Activated CD4-positive, CD25-positive, alpha-beta regulatory T cell treated with anti-CD3 and anti-CD28 coated beads, Interleukin-2, amount 50 U/mL, for 72 hours (primary cell): ENCODE measurements around the gene SLFNL1.

Experiments used
- DNase-seq: peaks from one replicate; pipeline ENCODE4 v3.0.0; 2021

Gene SLFNL1

GRCh38 chr1:40985161-40985560, 36.4 kb downstream of the SLFNL1 start:
- no peak for DNase-seq

- DNase-seq, result no peak
Observed at GRCh38 chr1:40984531-40984930, 37.0 kb downstream of the SLFNL1 start.

GRCh38 chr1:40984066-40984465, 37.5 kb downstream of the SLFNL1 start:
- no peak for DNase-seq

- DNase-seq, result no peak
Observed at GRCh38 chr1:40983286-40983685, 38.2 kb downstream of the SLFNL1 start.

- DNase-seq, result no peak
Observed at GRCh38 chr1:40982721-40983120, 38.8 kb downstream of the SLFNL1 start.

- DNase-seq, result no peak
Observed at GRCh38 chr1:40981691-40982448, 39.7 kb downstream of the SLFNL1 start.

- DNase-seq, result peak; percentile 41
Observed at GRCh38 chr1:40980453-40981121, 40.9 kb downstream of the SLFNL1 start.

GRCh38 chr1:40980068-40980452, 41.5 kb downstream of the SLFNL1 start:
- DNase-seq, result no peak

GRCh38 chr1:40979241-40980067, 42.1 kb downstream of the SLFNL1 start, which contains the start of gene CTPS1:
TSS of gene CTPS1 (plus strand) at chr1:40979696. CDS start at chr1:40983291, 3,595 bp downstream.
- DNase-seq, result peak; percentile 97

GRCh38 chr1:40978886-40979240, 42.7 kb downstream of the SLFNL1 start:
- DNase-seq, result no peak

- DNase-seq, result no peak
Observed at GRCh38 chr1:40977716-40978115, 43.8 kb downstream of the SLFNL1 start.

GRCh38 chr1:40976952-40977690, 44.4 kb downstream of the SLFNL1 start:
- DNase-seq, result no peak

- DNase-seq, result no peak
Observed at GRCh38 chr1:40974945-40975344, 46.6 kb downstream of the SLFNL1 start.

- DNase-seq, result no peak
Observed at GRCh38 chr1:40973912-40974311, 47.6 kb downstream of the SLFNL1 start.

- no peak for DNase-seq
Observed at GRCh38 chr1:40971966-40972365, 49.6 kb downstream of the SLFNL1 start.

- no peak for DNase-seq
Observed at GRCh38 chr1:40969445-40969844, 52.1 kb downstream of the SLFNL1 start.

- no peak for DNase-seq
Observed at GRCh38 chr1:40966417-40966816, 55.1 kb downstream of the SLFNL1 start.
